ENCODE results near the gene ST6GAL1. TPM values are rescaled to one million over a fixed set of nuclear protein-coding genes. Genes with fewer than 3 reads are reported as not detected.
"Not testable (repeated sequence)": the region's sequence is repeated elsewhere in the genome, so short reads cannot be mapped to it uniquely, and the experiment has no call there.

Gene ST6GAL1
- total RNA-seq, 1 experiment from 2014 or later = 15.6 TPM

DNA sequence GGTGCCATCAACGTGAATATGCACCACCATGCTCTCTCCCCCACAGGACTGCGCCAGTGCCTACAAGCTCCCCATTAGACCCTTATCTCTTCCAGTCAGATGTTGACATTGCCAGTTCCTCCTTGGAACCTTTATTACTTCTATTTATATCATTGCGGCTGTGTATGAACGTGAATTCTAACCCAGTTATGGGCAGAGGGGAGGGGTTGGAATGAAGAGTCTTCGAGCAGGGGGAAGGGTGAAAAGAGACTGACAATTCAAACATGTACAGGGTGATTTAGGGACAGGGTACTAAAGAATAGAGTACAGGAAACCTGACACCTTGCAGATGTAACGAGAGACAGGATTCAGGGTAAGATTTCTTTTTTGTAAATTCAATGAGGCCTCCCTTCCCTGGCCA lies 41.8 kb upstream of the ST6GAL1 start:
- CTCF ChIA-PET = no interaction called here
- no peaks in the 10 kb centered on the region for H3K36me3 ChIP-seq (ENCODE audit: control insufficient read depth in 1 of 2, insufficient read depth in 2 of 2, low read length in 2 of 2)
- no peaks in the 10 kb centered on the region for H3K79me2 ChIP-seq (ENCODE audit: insufficient read depth, low read length)
- no peaks in the 10 kb centered on the region for H3K27me3 ChIP-seq (ENCODE audit: insufficient read depth, low read length)
- H3K4me2 ChIP-seq (ENCODE audit: low read length) = no peak overlapping the region
- H3K27ac ChIP-seq (ENCODE audit: low read depth, low read length) = no peak overlapping the region
- no peak overlapping the region for H3K9ac ChIP-seq (ENCODE audit: low read length)
- H3K4me1 ChIP-seq (ENCODE audit: control insufficient read depth in 1 of 2, insufficient read depth in 2 of 2, low read length in 2 of 2) = no peaks in the 10 kb centered on the region
- POLR2A ChIA-PET = interaction anchor here (0.5 kb wide), 1 partner anchor 41 kb away, joined by 3 read pairs; no protein-coding TSS in a partner anchor
- no peak overlapping the region for H3K4me3 ChIP-seq (replicated peaks in 1 of 2; ENCODE audit: low read depth in 1 of 2, low read length in 2 of 2)
- RAD21 ChIA-PET (ENCODE audit: low non-redundant PET in 1 of 2, low total read pairs in 2 of 2, uncharacterized antibody in 2 of 2, unreplicated experiment in 2 of 2) = no interaction called here
- H2AFZ ChIP-seq (ENCODE audit: low read depth, low read length, poor library complexity, severe bottlenecking) = no peak overlapping the region
- intact Hi-C loops (cut with micrococcal nuclease) = no loop called here
- H3K9me2 ChIP-seq (ENCODE audit: insufficient read depth) = no peaks in the 10 kb centered on the region
- ATAC-seq (no peak), DNase-seq (ENCODE audit: low read depth, low spot score) (no peak)
- TF ChIP-seq, protein P1, sequence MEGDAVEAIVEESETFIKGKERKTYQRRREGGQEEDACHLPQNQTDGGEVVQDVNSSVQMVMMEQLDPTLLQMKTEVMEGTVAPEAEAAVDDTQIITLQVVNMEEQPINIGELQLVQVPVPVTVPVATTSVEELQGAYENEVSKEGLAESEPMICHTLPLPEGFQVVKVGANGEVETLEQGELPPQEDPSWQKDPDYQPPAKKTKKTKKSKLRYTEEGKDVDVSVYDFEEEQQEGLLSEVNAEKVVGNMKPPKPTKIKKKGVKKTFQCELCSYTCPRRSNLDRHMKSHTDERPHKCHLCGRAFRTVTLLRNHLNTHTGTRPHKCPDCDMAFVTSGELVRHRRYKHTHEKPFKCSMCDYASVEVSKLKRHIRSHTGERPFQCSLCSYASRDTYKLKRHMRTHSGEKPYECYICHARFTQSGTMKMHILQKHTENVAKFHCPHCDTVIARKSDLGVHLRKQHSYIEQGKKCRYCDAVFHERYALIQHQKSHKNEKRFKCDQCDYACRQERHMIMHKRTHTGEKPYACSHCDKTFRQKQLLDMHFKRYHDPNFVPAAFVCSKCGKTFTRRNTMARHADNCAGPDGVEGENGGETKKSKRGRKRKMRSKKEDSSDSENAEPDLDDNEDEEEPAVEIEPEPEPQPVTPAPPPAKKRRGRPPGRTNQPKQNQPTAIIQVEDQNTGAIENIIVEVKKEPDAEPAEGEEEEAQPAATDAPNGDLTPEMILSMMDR (IDR thresholded peaks at IDR 0.05 in 2 of 3, conservative IDR thresholded peaks at IDR 0.05 in 1 of 3; ENCODE audit: borderline replicate concordance in 1 of 3, insufficient read depth in 1 of 3, low read depth in 2 of 3, low read length in 2 of 3) = no peak
- no peak for TF ChIP-seq EZH2 (IDR thresholded peaks at IDR 0.05)
- TF ChIP-seq YY1 (IDR thresholded peaks at IDR 0.05; ENCODE audit: extremely low read depth, insufficient replicate concordance, low read depth, low read length) = no peak
- TF ChIP-seq ZFX (IDR thresholded peaks at IDR 0.05) = no peak
- no peak for TF ChIP-seq POLR2AphosphoS5 (IDR thresholded peaks at IDR 0.05; ENCODE audit: low read depth, low read length)
- TF ChIP-seq, protein P2, sequence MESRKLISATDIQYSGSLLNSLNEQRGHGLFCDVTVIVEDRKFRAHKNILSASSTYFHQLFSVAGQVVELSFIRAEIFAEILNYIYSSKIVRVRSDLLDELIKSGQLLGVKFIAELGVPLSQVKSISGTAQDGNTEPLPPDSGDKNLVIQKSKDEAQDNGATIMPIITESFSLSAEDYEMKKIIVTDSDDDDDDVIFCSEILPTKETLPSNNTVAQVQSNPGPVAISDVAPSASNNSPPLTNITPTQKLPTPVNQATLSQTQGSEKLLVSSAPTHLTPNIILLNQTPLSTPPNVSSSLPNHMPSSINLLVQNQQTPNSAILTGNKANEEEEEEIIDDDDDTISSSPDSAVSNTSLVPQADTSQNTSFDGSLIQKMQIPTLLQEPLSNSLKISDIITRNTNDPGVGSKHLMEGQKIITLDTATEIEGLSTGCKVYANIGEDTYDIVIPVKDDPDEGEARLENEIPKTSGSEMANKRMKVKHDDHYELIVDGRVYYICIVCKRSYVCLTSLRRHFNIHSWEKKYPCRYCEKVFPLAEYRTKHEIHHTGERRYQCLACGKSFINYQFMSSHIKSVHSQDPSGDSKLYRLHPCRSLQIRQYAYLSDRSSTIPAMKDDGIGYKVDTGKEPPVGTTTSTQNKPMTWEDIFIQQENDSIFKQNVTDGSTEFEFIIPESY (IDR thresholded peaks at IDR 0.05; ENCODE audit: extremely low read depth, insufficient replicate concordance, low read length) = no peak
- TF ChIP-seq SIN3A (IDR thresholded peaks at IDR 0.05; ENCODE audit: low read depth) = no peak
- no peak for TF ChIP-seq EGR1 (IDR thresholded peaks at IDR 0.05; ENCODE audit: low read depth)
- TF ChIP-seq SRF (IDR thresholded peaks at IDR 0.05; ENCODE audit: low read depth) = no peak
- TF ChIP-seq, protein P3, sequence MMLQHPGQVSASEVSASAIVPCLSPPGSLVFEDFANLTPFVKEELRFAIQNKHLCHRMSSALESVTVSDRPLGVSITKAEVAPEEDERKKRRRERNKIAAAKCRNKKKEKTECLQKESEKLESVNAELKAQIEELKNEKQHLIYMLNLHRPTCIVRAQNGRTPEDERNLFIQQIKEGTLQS (IDR thresholded peaks at IDR 0.05) = no peak
- TF ChIP-seq JUND (IDR thresholded peaks at IDR 0.05) = no peak
- TF ChIP-seq TCF7L2 (IDR thresholded peaks at IDR 0.05; ENCODE audit: borderline replicate concordance, extremely low read depth, insufficient read depth, insufficient read length) = no peak
- TF ChIP-seq SP1 (IDR thresholded peaks at IDR 0.05; ENCODE audit: low read depth) = no peak
- TF ChIP-seq ELF1 (IDR thresholded peaks at IDR 0.05; ENCODE audit: borderline replicate concordance, low read depth) = no peak
- no peak for TF ChIP-seq POLR2A (IDR thresholded peaks at IDR 0.05; ENCODE audit: borderline replicate concordance, extremely low read depth, insufficient read depth, insufficient read length)
- TF ChIP-seq FOSL1 (IDR thresholded peaks at IDR 0.05; ENCODE audit: low read depth) = no peak
- no peak for TF ChIP-seq CEBPB (IDR thresholded peaks at IDR 0.05; ENCODE audit: low read depth)
- no peak for TF ChIP-seq ZNF274 (IDR thresholded peaks at IDR 0.05; ENCODE audit: low read depth, low read length)
- no peaks in the 10 kb centered on the region for H3K9me3 ChIP-seq (ENCODE audit: control insufficient read depth in 1 of 2, insufficient read depth in 1 of 2, low read depth in 1 of 2, low read length in 2 of 2)
- H4K20me1 ChIP-seq (ENCODE audit: insufficient read depth) = no peaks in the 10 kb centered on the region
- no TSS peak for BruUV-seq (replicated peaks)

DNA sequence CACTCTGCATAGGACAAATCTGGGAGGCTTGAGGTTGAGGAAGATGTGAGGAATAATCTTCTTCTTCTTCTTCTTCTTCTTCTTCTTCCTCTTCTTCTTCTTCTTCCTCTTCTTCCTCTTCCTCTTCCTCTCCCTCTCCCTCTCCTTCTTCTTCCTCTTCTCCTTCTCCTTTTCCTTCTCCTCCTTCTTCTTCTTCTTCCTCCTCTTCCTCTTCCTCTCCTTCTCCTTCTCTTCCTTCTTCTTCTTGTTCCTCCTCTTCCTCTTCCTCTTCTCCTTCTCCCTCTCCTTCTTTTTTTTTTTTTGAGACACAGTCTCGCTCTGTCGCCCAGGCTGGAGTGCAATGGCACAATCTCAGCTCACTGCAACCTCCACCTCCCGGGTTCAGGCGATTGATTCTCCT lies 40.6 kb upstream of the ST6GAL1 start:
- ATAC-seq; POLR2A ChIA-PET; H4K20me1 ChIP-seq (ENCODE audit: insufficient read depth); H3K36me3 ChIP-seq (ENCODE audit: control insufficient read depth in 1 of 2, insufficient read depth in 2 of 2, low read length in 2 of 2); H3K27me3 ChIP-seq (ENCODE audit: insufficient read depth, low read length); H2AFZ ChIP-seq (ENCODE audit: low read depth, low read length, poor library complexity, severe bottlenecking); CTCF ChIA-PET; H3K4me2 ChIP-seq (ENCODE audit: low read length); H3K79me2 ChIP-seq (ENCODE audit: insufficient read depth, low read length); intact Hi-C loops (cut with micrococcal nuclease); H3K4me1 ChIP-seq (ENCODE audit: control insufficient read depth in 1 of 2, insufficient read depth in 2 of 2, low read length in 2 of 2); H3K27ac ChIP-seq (ENCODE audit: low read depth, low read length); H3K9me3 ChIP-seq (ENCODE audit: control insufficient read depth in 1 of 2, insufficient read depth in 1 of 2, low read depth in 1 of 2, low read length in 2 of 2); DNase-seq (ENCODE audit: low read depth, low spot score); H3K9ac ChIP-seq (ENCODE audit: low read length); H3K9me2 ChIP-seq (ENCODE audit: insufficient read depth); H3K4me3 ChIP-seq (replicated peaks in 1 of 2; ENCODE audit: low read depth in 1 of 2, low read length in 2 of 2); BruUV-seq (replicated peaks): not testable (repeated sequence)
- RAD21 ChIA-PET (ENCODE audit: low non-redundant PET in 1 of 2, low total read pairs in 2 of 2, uncharacterized antibody in 2 of 2, unreplicated experiment in 2 of 2) = interaction anchor here in 1 of 2 experiments (0.6 kb wide), 1 partner anchor 172 kb away, joined by 3 read pairs; no protein-coding TSS in a partner anchor

All from HCT116 (cell line).